GM21786 (cell line): ENCODE measurements around the gene ANKRD22.

ENCODE experiments used
- ATAC-seq: cut with Tn5 transposase; IDR thresholded peaks from one replicate; pipeline ENCODE4 v1.9.1; 2021; ENCODE audit not compliant: unreplicated experiment

The ANKRD22 gene

GRCh38 chr10:88802523-88803285, 48.9 kb downstream of the ANKRD22 start, which contains the start of gene LIPM:
Gene LIPM (plus strand): TSS chr10:88802730. CDS start chr10:88802897, 167 bp downstream.
- ATAC-seq: no peak

GRCh38 chr10:88800152-88801125, 51.2 kb downstream of the ANKRD22 start:
- ATAC-seq: no peak

GRCh38 chr10:88794731-88795130, 56.9 kb downstream of the ANKRD22 start:
- no peak for ATAC-seq

- ATAC-seq: no peak
These were observed 57.8 kb downstream of the ANKRD22 start for GRCh38 chr10:88793712-88794299.

DNA sequence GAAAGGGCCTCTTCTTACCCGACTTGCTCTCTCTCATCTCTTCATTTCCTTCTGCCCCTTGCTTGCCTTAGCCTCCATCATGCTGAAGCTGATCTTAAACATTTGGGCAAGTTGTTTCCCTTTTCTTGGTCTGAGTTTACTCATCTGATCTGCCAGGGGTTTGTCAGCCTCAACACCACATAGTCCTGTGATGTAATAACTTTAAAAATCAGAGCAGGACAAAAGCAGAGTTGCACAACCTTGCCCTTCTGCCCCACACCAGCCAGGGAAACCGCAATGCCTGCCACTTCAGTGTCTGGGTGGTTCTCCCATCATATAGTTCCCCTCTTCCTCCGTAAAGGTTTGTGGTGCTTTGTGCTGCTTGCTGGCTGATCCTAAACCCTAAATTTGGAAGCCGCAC, 59.0 kb downstream of the ANKRD22 start:
- ATAC-seq: no peak

- ATAC-seq: no peak
These were observed 59.7 kb downstream of the ANKRD22 start for GRCh38 chr10:88791924-88792323.

DNA sequence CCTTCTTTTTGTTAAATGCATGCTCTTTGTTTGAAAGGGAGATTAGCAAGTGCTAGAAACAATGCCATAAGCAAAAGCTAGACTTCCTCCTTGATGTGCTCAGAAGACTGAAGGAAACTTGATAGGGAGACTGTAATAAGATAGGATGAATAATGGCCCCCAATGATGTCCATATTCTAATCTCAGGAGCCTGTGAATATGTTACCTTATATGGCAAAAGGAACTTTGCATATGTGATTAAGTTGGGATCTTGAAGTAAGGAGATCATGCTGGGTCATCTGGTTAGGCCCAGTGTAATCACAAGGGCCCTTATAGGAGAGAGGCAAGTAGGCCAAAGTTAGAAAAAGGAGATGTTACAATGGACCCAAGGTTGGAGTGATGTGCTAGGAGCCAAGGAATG, 62.7 kb downstream of the ANKRD22 start:
- ATAC-seq: no peak

- no peak for ATAC-seq
These were observed 64.2 kb downstream of the ANKRD22 start for GRCh38 chr10:88787463-88787862.

- no peak for ATAC-seq
These were observed 65.4 kb downstream of the ANKRD22 start for GRCh38 chr10:88786032-88786770.

- no peak for ATAC-seq
These were observed 67.9 kb downstream of the ANKRD22 start for GRCh38 chr10:88783724-88784123.

GRCh38 chr10:88782222-88782621, 69.4 kb downstream of the ANKRD22 start:
- no peak for ATAC-seq

DNA sequence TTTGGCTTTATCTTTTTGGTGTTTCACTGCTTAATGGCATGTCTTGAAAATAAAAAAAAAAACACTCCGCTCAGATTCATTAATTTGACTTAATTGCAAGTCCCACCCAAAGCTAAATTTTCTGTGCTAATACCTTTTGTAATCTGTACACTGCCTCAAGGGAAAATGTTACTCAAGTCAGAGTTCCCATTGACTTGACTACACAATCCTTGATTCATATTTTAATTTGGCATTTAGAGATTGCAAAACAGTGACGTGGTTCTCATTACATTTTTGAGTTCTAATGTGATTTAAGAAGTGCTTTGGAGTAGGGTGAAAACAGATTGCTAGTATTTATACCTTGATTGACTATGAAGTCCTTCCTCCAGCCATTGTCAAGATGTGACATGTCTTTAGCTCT, 70.4 kb downstream of the ANKRD22 start:
- no peak for ATAC-seq
